Measurements from ENCODE around the gene PDSS2.
"Not testable (repeated sequence)": the region's sequence is repeated elsewhere in the genome, so short reads cannot be mapped to it uniquely, and the experiment has no call there.

The PDSS2 gene

GRCh38 chr6:107207251-107207873, 252.0 kb downstream of the PDSS2 start:
- no peak for DNase-seq

- no peak for DNase-seq
These were observed 254.0 kb downstream of the PDSS2 start for GRCh38 chr6:107205058-107205998.

- DNase-seq = no peak
These were observed 256.4 kb downstream of the PDSS2 start for GRCh38 chr6:107202876-107203468.

GRCh38 chr6:107198631-107199416, 260.5 kb downstream of the PDSS2 start:
- no peak for DNase-seq

- DNase-seq = no peak
These were observed 263.2 kb downstream of the PDSS2 start for GRCh38 chr6:107196152-107196551.

GRCh38 chr6:107194723-107195122, 264.6 kb downstream of the PDSS2 start:
- DNase-seq = not testable (repeated sequence)

- DNase-seq = no peak
These were observed 266.5 kb downstream of the PDSS2 start for GRCh38 chr6:107192830-107193229.

- no peak for DNase-seq
These were observed 271.7 kb downstream of the PDSS2 start for GRCh38 chr6:107187630-107188029.

- DNase-seq = no peak
These were observed 273.3 kb downstream of the PDSS2 start for GRCh38 chr6:107186047-107186446.

- no peak for DNase-seq
These were observed 273.9 kb downstream of the PDSS2 start for GRCh38 chr6:107185391-107185970.

GRCh38 chr6:107184435-107184834, 274.9 kb downstream of the PDSS2 start:
- DNase-seq = no peak

GRCh38 chr6:107180099-107180498, 279.3 kb downstream of the PDSS2 start:
- no peak for DNase-seq

GRCh38 chr6:107179004-107179403, 280.4 kb downstream of the PDSS2 start:
- DNase-seq = no peak

- no peak for DNase-seq
These were observed 285.6 kb downstream of the PDSS2 start for GRCh38 chr6:107173779-107174178.

GRCh38 chr6:107171513-107171912, 287.9 kb downstream of the PDSS2 start:
- DNase-seq = no peak

- not testable (repeated sequence) for DNase-seq
These were observed 295.1 kb downstream of the PDSS2 start for GRCh38 chr6:107164299-107164698.

- no peak for DNase-seq
These were observed 297.8 kb downstream of the PDSS2 start for GRCh38 chr6:107161521-107161920.

- DNase-seq = no peak
These were observed 302.7 kb downstream of the PDSS2 start for GRCh38 chr6:107156617-107157016.

- no peak for DNase-seq
These were observed 304.6 kb downstream of the PDSS2 start for GRCh38 chr6:107154801-107155160.

- no peak for DNase-seq
These were observed 305.1 kb downstream of the PDSS2 start for GRCh38 chr6:107154131-107154800.

- no peak for DNase-seq
These were observed 306.5 kb downstream of the PDSS2 start for GRCh38 chr6:107152638-107153430.

All from CD4-positive, alpha-beta T cell treated with Interleukin-6 for 4 hours (primary cell).